Activated CD4-positive, alpha-beta T cell treated with anti-CD3 and anti-CD28 coated beads, Interleukin-2, Interleukin-6, amounts not matched to agents 100 ng/mL and 50 ng/mL, durations not matched to agents 16 hours and 8 hours (primary cell): ENCODE data around the gene RGS18.
"Not testable (repeated sequence)": the region's sequence is repeated elsewhere in the genome, so short reads cannot be mapped to it uniquely, and the experiment has no call there.

Experiments used
- DNase-seq: peaks from one replicate; pipeline ENCODE4 v3.0.0-alpha.2; 2020

The RGS18 gene

GRCh38 chr1:192167911-192168700 lies 9.8 kb downstream of the RGS18 start:
- DNase-seq: no peak

- DNase-seq: no peak
Observed at GRCh38 chr1:192168964-192169363, 10.7 kb downstream of the RGS18 start.

GRCh38 chr1:192170196-192170984 lies 12.1 kb downstream of the RGS18 start:
- DNase-seq: no peak

- no peak for DNase-seq
Observed at GRCh38 chr1:192171123-192171522, 12.9 kb downstream of the RGS18 start.

- no peak for DNase-seq
Observed at GRCh38 chr1:192175971-192176370, 17.7 kb downstream of the RGS18 start.

- DNase-seq: no peak
Observed at GRCh38 chr1:192183788-192184187, 25.5 kb downstream of the RGS18 start.

GRCh38 chr1:192186197-192186596 lies 27.9 kb downstream of the RGS18 start:
- no peak for DNase-seq

- no peak for DNase-seq
Observed at GRCh38 chr1:192190066-192190465, 31.8 kb downstream of the RGS18 start.

- no peak for DNase-seq
Observed at GRCh38 chr1:192201303-192201702, 43.0 kb downstream of the RGS18 start.

GRCh38 chr1:192224396-192224795 lies 66.1 kb downstream of the RGS18 start:
- no peak for DNase-seq

- DNase-seq: no peak
Observed at GRCh38 chr1:192224846-192225245, 66.6 kb downstream of the RGS18 start.

GRCh38 chr1:192225266-192225665 lies 67.0 kb downstream of the RGS18 start:
- DNase-seq: no peak

- no peak for DNase-seq
Observed at GRCh38 chr1:192225703-192226102, 67.4 kb downstream of the RGS18 start.

- no peak for DNase-seq
Observed at GRCh38 chr1:192227330-192227729, 69.1 kb downstream of the RGS18 start.

GRCh38 chr1:192227980-192228379 lies 69.7 kb downstream of the RGS18 start:
- not testable (repeated sequence) for DNase-seq

GRCh38 chr1:192232817-192233417 lies 74.7 kb downstream of the RGS18 start:
- no peak for DNase-seq

- no peak for DNase-seq
Observed at GRCh38 chr1:192235127-192235526, 76.9 kb downstream of the RGS18 start.
